Measurements from ENCODE around the gene MESP1. TPM values are rescaled to one million over a fixed set of nuclear protein-coding genes. Genes with fewer than 3 reads are reported as not detected.

Gene MESP1
- total and polyA plus RNA-seq, 2 of the 13 experiments (the other 11 are each of a cell fraction or from before 2014, with no cell fraction given): not detected

DNA sequence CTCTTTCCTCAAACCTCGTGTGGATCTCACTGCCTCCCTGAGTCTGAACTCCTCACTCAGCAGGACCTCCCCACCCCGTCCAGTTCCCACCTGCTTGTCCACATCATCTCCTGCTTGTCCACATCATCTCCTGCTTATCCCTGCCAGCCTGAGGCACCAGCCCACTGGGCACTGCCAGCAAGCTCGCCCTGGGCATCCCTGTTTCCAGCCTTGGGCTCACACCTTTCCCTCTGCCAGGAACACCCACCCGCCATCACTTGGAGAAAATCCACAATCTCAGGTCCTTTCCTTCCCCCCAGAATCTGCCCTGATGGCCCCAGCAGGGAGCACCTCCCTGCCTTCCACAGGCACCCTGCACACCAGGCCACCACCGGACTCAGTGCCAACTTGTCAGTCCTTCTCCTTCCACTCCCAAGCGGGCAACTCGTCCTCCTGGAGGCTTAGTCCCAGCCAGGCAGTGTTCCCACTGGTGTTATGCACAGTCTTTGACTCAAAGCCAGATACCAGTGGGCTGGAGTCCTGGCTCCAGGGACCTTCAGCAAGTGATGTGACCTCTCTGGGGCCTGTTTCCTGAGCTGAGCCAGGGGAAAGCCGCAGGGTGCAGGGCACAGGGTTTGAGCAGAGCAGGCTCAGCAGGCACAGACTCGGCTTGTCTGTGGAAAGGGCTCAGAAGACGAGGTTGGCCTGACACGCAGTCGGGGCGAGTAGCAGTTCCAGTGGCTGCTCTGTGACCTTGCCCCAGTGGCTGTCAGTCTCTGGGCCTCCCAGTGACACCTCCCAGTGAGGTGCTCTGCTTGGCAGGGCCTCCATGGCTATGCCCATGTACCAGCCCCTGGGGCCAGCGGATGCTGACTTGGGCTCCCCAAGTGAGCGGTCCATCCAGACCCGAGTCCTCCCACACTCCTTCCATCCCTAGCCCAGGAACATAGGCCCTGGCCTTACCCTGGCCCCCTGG is 15.6 kb upstream of the MESP1 start:
- Histone ChIP-seq H3K27ac (ENCODE audit: extremely low read length, insufficient read depth, low read length) (no peak overlapping the region), H3K4me1 (ENCODE audit: insufficient read depth, low read length) (peaks cover 34% of the 10 kb centered on the region), H3K4me2 (ENCODE audit: low read depth, low read length) (no peak overlapping the region), H4K20me1 (ENCODE audit: insufficient read depth, low read length) (no peaks in the 10 kb centered on the region), H3K4me3 (replicated peaks in 1 of 3; ENCODE audit: insufficient read depth in 1 of 3, low read depth in 2 of 3, low read length in 3 of 3) (no peak overlapping the region), H3K79me2 (ENCODE audit: insufficient read depth, low read length) (no peaks in the 10 kb centered on the region), H3K36me3 (replicated peaks in 1 of 2; ENCODE audit: control insufficient read depth in 1 of 2, insufficient read depth in 2 of 2, low read length in 2 of 2) (no peaks in the 10 kb centered on the region), H3K27me3 (ENCODE audit: control insufficient read depth in 1 of 2, insufficient read depth in 2 of 2, low read length in 2 of 2) (peaks cover 0 to 4% of the 10 kb centered on the region in 2 experiments; a peak in 2 of 5 replicates), H3K9ac (ENCODE audit: insufficient read depth, low read depth, low read length) (no peak overlapping the region), H3K9me3 (ENCODE audit: low read length) (no peaks in the 10 kb centered on the region), H2AFZ (ENCODE audit: low read length) (no peak overlapping the region)
- FAIRE-seq (no peak), ATAC-seq (peak; percentile 17), DNase-seq (ENCODE audit: low spot score) (no peak)
- POLR2A ChIA-PET: interaction anchor here (0.9 kb wide), 1 partner anchor 10 kb away, joined by 3 read pairs; no protein-coding TSS in a partner anchor
- in situ Hi-C loops (cut with HindIII; ENCODE audit: extremely low pct_ligation_motif_present, low pct_unique_long_range_greater_than_20kb): no loop called here
- WGBS (ENCODE audit: low lambda C conversion rate): 52% methylated on average over 10 of the region's 16 CpGs
- BruUV-seq (replicated peaks): no TSS peak
- TF ChIP-seq, protein P1, sequence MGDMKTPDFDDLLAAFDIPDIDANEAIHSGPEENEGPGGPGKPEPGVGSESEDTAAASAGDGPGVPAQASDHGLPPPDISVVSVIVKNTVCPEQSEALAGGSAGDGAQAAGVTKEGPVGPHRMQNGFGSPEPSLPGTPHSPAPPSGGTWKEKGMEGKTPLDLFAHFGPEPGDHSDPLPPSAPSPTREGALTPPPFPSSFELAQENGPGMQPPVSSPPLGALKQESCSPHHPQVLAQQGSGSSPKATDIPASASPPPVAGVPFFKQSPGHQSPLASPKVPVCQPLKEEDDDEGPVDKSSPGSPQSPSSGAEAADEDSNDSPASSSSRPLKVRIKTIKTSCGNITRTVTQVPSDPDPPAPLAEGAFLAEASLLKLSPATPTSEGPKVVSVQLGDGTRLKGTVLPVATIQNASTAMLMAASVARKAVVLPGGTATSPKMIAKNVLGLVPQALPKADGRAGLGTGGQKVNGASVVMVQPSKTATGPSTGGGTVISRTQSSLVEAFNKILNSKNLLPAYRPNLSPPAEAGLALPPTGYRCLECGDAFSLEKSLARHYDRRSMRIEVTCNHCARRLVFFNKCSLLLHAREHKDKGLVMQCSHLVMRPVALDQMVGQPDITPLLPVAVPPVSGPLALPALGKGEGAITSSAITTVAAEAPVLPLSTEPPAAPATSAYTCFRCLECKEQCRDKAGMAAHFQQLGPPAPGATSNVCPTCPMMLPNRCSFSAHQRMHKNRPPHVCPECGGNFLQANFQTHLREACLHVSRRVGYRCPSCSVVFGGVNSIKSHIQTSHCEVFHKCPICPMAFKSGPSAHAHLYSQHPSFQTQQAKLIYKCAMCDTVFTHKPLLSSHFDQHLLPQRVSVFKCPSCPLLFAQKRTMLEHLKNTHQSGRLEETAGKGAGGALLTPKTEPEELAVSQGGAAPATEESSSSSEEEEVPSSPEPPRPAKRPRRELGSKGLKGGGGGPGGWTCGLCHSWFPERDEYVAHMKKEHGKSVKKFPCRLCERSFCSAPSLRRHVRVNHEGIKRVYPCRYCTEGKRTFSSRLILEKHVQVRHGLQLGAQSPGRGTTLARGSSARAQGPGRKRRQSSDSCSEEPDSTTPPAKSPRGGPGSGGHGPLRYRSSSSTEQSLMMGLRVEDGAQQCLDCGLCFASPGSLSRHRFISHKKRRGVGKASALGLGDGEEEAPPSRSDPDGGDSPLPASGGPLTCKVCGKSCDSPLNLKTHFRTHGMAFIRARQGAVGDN (CRISPR knock-in tag; IDR thresholded peaks at IDR 0.05): 0 out of 2 replicates have a peak, but pooled peaks have one; percentile 8
- peak; percentile 97 for TF ChIP-seq ZNF768 (CRISPR knock-in tag; IDR thresholded peaks at IDR 0.05)
- peak; percentile 52; the same call in 1 of the 2 replicates for TF ChIP-seq ZMYM3 (CRISPR knock-in tag; IDR thresholded peaks at IDR 0.05)
- TF ChIP-seq SRSF9 (IDR thresholded peaks at IDR 0.05; ENCODE audit: borderline replicate concordance, insufficient read depth, low read depth, low read length, poor library complexity, severe bottlenecking): no peak
- CTCF ChIA-PET (ENCODE audit: low intra/inter-chr PET ratio, low total read pairs): interaction anchor here (0.6 kb wide), 1 partner anchor 10 kb away, joined by 3 read pairs; no protein-coding TSS in a partner anchor
- intact Hi-C loops (cut with micrococcal nuclease; ENCODE audit: unreplicated experiment): no loop called here

Measured in HepG2 (cell line).